ENCODE results near the gene SMC6. TPM values are rescaled to one million over a fixed set of nuclear protein-coding genes. Genes with fewer than 3 reads are reported as not detected.

The SMC6 gene
- total RNA-seq, 6 experiments from 2014 or later = 13.4 to 17.6 (median 16.6) TPM

- no peaks in the 10 kb centered on the region for H3K27me3 Mint-ChIP-seq (ENCODE audit: insufficient read depth)
- peaks cover 19% of the 10 kb centered on the region for H3K4me1 Mint-ChIP-seq (ENCODE audit: low read depth)
- peaks cover 26% of the 10 kb centered on the region for H3K36me3 Mint-ChIP-seq (ENCODE audit: low read depth)
- TF ChIP-seq CTCF (IDR thresholded peaks at IDR 0.05) = no peak
- H3K4me3 Mint-ChIP-seq = no peak overlapping the region
- no peaks in the 10 kb centered on the region for H3K9me3 Mint-ChIP-seq
- no peak for DNase-seq
- H3K27ac Mint-ChIP-seq = no peak overlapping the region
Observed at GRCh38 chr2:17682098-17682857, 71.3 kb downstream of the SMC6 start.

GRCh38 chr2:17680119-17680518, 73.5 kb downstream of the SMC6 start:
- Mint-ChIP-seq H3K27ac (no peak overlapping the region), H3K9me3 (no peaks in the 10 kb centered on the region), H3K4me3 (no peak overlapping the region), H3K4me1 (ENCODE audit: low read depth) (peaks cover 24% of the 10 kb centered on the region), H3K27me3 (ENCODE audit: insufficient read depth) (no peaks in the 10 kb centered on the region), H3K36me3 (ENCODE audit: low read depth) (peaks cover 28% of the 10 kb centered on the region)
- DNase-seq = no peak
- no peak for TF ChIP-seq CTCF (IDR thresholded peaks at IDR 0.05)

- Mint-ChIP-seq H3K27ac (no peak overlapping the region), H3K27me3 (ENCODE audit: insufficient read depth) (no peaks in the 10 kb centered on the region), H3K4me3 (no peak overlapping the region), H3K9me3 (no peaks in the 10 kb centered on the region), H3K4me1 (ENCODE audit: low read depth) (peaks cover 40% of the 10 kb centered on the region), H3K36me3 (ENCODE audit: low read depth) (peaks cover 22% of the 10 kb centered on the region; the same call in 1 of the 2 replicates)
- TF ChIP-seq CTCF (IDR thresholded peaks at IDR 0.05) = no peak
- no peak for DNase-seq
Observed at GRCh38 chr2:17674817-17675216, 78.8 kb downstream of the SMC6 start.

- Mint-ChIP-seq H3K4me1 (ENCODE audit: low read depth) (peaks cover 44% of the 10 kb centered on the region), H3K27me3 (ENCODE audit: insufficient read depth) (no peaks in the 10 kb centered on the region), H3K27ac (peak overlapping the region; percentile 60), H3K9me3 (no peaks in the 10 kb centered on the region), H3K4me3 (no peak overlapping the region), H3K36me3 (ENCODE audit: low read depth) (peaks cover 27% of the 10 kb centered on the region)
- peak; percentile 33 for TF ChIP-seq CTCF (IDR thresholded peaks at IDR 0.05)
- peak; percentile 77 for DNase-seq
Observed at GRCh38 chr2:17672583-17673317, 80.9 kb downstream of the SMC6 start.

GRCh38 chr2:17667898-17668297, 85.7 kb downstream of the SMC6 start:
- Mint-ChIP-seq H3K27ac (peak overlapping the region; percentile 20; the same call in 1 of the 2 replicates), H3K4me3 (no peak overlapping the region), H3K4me1 (ENCODE audit: low read depth) (peaks cover 20% of the 10 kb centered on the region), H3K9me3 (no peaks in the 10 kb centered on the region), H3K36me3 (ENCODE audit: low read depth) (peaks cover 14% of the 10 kb centered on the region), H3K27me3 (ENCODE audit: insufficient read depth) (no peaks in the 10 kb centered on the region)
- no peak for TF ChIP-seq CTCF (IDR thresholded peaks at IDR 0.05)
- peak; percentile 22 for DNase-seq
